Activated naive CD4-positive, alpha-beta T cell treated with anti-CD3 and anti-CD28 coated beads, Interleukin-2, amount 50 U/mL, for 16 hours (primary cell): ENCODE data around the gene TXNRD2.

Experiments
- DNase-seq: peaks from one replicate; pipeline ENCODE4 v3.0.0-alpha.2; 2020

TXNRD2 gene

DNA sequence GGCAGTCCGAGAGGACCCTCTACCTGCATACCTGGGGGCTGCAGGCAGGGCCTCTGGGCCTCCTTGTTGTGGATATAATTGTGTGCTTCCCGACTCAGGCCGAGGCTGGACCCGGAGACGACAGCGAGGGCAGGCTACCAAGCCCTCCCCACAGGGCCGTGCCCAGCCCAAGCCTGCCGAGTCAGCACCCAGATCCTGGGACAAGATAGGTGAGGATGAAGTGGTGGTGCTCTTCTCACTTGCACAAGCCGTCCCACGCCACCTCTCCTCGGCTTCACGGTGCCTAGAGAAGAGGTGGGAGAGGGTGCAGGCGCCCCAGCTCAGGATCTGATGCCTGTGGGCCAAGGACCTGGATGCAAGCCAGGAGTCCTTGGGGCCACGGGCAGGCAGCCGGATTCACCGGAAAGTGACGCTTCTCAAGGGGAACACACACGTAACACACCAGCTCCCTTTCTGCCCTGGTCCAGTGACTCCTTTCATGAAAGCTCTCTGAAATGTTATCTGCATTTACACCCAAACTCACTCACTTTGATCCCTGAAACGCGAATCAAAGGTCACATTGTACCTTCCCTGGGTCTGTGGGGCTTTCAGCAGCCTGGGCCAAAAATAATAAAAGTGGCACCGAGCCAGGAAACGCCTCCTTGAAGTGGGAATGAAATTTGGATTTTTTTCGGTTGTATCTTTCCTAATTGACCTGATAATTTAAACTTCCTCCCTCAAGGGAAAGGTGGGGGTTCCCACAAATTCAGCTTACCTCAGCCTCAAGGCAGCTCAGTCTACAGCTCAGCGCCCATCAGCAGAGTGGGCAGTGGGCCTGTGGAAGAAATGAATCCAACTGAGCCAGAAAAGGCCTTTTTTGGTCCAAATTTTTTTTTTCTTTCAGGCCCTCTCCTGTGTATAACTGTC, 85.9 kb downstream of the TXNRD2 start:
- DNase-seq = peak; percentile 54

DNA sequence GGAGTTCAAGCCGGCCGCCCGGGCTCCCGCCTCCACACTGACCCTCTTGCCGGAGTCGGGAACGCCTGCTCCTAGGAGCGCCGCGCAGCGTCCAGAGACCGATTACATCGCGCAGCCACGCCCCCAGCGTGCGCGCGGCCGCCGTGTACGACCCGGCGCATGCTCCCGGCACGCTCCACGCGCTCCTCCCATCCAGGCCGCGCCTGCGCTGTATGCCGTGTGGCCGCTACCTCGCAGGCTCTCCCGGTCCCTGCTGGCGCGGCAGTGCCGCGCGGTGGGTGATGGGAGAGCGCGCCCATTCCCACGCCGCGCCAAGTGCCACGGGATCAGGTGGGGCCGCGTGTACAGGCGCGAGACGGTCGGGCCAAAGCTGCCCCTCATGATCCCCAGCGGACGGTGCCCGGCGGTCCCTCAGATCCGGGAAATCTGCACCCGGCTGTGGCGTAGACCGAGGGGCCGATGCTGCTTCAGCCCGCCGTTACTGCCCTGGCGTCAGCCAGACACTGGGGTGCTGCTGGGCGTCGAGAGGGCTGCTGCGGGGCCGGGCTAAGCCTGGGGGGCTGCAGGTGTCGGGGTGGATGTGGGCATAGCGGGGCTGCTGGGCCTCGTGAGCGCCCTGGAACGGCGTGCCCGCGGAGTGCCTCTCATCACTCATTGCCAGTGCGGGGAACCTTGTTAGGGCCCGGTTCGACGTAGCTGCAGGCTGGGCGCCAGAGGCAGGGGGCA, 86.7 kb downstream of the TXNRD2 start, which contains the start of the genes GNB1L and RTL10:
GNB1L (minus strand) TSS at position 97 of the 726 bp plus-strand sequence. CDS start 33,519 bp downstream, outside the sequence.
RTL10 (minus strand) TSS at position 97 of the 726 bp plus-strand sequence. CDS start 2,613 bp downstream, outside the sequence.
- DNase-seq = peak; percentile 96

DNA sequence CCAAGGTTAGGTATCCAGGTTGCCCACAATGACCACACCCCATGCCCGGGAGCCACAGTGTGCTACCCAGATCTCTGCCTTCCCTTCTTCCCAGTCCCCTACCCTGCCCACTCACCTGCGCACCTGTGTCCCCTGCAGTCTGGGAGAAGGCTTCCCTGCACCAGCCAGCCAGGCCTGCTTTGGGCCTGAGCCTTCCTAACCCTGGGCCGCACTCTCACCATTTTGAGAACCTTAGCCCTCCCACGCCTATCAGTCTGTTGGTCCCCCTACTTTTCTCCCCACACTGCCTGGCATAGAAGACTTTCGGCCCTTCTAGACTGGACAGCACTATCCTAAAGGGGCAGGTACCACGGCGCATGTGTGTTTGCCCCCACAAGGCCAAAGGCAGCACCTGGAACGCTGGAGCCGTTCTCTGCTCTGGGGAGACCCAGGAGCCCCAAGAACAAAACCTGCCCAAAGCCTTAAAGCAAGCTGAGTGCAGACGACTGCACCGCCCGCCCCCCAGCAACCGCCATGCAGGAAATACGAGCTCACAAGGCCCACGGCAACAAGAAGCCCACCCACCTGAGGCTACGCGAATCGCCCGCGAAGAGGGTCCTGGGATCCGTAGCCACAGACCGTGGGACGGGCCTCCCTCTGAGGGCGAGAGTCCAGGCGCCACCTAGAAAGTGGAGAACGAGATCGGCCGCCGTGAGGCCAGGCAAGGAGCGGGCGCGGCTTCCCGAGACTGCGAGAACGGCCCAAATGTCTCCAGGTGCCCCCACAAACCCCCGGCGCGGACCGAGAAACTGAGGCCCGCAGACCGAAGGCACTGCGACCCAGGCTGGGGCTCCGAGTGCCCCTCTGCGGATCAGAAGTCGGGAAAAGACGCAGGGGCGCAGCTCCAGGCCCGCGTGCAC, 87.5 kb downstream of the TXNRD2 start:
- peak; percentile 34 for DNase-seq

DNA sequence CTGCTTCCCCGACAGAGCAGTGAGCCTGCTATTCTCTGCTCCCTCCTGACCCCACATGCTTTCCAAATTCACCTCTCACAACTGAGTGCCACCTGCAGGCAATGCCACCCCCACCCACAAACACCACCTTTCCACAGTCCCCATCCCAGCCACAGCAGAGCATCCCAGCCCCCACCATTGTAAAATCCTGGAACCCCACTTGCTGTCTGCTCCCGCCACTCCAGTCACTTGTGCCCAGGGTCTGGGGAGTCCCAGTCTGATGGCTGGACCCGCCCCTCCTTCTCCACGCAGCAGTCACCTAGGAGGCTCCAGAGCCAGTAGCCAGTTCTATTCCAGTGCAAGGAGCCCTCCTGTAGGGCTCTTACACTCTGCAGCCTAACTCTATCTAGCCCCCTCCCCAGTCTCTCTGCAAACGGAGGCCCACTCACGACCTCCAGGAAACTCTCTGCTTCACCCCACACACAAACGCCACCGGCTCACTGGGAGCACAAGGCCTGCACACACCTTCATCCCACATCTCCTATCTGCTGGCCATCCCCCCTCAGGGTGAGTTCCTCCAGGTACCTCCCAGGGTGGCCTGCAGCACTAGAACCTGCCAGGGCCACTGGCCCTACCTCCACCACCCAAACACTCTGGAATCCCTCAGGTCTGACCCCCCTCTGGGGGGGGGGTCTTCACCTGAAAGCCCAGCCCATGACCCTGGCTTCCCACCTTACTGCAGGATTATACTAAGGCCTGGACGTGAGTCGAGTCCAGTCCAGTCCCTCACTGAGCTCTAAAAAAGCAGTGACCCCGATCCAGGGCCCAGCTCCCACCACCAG, 88.3 kb downstream of the TXNRD2 start:
- DNase-seq = no peak

DNA sequence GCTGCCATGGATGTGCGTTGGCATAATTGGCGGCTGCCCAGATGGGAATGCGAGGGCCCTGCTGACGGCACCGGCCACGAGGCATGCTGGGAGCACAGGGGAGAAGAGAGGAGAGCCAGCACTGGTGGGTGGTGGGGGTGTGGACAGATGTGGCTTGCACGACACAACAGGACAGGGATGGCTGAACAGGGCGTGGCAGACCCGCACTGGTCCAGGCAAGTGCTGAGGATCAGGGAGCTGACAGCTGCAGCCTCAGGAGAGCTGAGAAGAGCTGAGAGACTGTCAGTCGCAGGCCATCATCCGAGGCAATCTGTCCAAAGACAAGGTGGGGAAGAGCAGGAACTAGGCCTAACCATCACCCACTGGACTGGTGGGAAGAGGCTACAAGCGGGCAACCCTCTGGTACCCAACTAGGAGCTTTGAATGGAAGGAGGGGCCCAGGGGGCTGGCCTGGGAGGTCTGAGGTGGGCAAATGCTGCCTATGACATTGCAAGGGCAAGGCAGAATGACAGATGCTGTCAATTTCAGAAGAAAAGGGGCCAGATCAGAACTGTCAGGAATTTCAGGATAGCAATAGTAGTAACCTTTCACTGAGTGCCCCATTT, 89.3 kb downstream of the TXNRD2 start:
- no peak for DNase-seq

DNA sequence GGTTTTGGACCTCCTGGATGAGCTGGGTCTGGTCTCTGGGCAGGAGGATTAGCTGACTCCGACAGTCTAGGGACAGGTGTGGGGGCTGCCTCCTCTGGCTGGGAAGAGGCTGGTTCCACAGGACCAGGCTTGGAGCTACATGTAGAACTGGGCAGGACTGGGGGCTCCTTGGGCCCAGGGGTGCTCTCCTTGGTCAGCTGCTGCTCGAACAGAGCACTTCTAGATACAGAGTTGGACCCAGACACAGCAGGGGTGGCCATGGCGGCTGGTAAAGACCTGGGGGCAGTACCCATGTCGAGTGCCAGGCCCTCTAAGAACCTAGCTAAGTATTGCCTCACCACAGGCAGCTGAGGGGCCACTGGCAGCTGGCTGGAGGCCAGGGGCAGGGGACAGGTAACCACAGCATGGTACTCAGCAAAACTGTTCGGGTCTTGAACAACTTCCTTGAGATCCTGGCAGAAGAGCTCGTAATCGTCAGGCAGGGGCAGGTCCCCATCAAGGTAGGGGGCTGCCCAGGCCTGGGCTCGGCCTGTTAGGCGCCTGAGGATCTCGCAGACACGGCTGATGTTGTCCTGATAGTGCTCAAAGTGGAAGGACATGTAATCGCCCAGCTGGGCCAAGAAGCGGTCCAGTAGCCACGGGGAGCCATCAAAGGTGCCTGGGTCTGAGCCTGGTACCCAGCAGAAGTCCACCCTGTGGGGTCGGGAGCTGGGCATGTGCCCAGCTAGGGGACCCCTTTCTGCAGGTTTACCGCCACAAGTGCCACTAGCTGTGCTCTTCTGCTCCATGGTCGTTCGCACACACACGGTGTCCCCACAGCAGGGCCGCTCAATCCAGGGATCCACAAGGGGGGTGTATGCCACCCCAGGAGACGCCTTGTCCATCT, 90.1 kb downstream of the TXNRD2 start:
- no peak for DNase-seq

DNA sequence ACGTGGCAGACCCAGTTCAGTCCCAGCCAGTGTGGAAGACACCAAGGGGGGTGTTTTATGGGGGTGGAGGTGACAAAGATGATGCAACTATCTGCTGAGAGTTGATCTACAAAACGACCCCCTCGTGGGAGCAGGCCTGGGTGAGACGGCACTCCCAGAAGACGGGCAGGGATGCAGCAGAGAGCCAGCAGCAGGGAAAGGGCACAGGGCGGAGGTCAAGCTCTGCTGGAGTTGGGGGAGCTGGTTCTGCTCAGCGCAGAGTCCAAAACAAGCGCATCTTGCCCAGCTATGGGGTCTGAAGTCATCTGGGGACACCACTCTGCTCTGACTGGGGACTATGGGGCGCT, 90.9 kb downstream of the TXNRD2 start:
- DNase-seq = no peak

DNA sequence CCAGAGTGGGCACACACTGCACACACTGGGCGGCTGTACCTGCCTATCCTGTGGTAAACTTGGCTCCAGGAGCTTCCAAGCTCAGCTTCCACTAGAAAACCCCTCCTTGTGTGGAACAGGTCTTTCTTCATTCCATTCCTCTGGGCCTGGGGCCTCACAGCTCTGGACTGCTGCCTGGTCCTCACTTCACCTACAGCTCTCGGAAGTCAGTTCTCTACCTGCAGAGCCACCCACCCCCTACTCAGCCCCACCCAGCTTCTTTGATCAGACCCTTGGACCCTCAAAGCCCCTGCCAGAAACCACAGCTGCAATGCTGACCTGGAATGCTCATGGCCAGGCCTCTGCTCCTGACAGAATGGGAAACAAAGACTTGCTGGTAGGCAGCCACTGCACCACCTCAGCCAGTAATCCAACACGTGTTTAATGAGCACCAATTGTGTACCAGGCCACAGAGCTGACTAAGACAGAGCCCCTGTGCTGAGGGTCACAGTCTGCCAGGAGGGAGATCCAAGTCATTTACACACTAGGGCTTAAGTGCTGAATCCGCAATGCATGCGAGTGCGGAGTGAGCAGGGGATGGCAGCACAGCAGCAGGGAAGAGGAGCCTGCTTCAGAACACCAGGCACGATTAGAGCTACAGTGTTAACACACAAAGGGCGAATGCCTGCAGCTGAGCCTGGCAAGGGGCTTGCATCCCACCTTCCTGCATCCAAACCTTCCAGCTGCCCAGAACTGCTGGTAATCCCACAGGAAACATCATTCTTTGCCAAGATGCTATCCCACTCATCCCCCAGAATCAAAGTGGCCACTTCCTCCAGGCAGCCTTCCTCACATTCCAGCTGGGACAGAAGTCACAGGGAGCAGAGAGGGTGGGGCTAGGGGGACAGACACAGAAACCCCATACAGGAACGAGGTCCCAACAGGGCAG, 91.5 kb downstream of the TXNRD2 start:
- DNase-seq = no peak

DNA sequence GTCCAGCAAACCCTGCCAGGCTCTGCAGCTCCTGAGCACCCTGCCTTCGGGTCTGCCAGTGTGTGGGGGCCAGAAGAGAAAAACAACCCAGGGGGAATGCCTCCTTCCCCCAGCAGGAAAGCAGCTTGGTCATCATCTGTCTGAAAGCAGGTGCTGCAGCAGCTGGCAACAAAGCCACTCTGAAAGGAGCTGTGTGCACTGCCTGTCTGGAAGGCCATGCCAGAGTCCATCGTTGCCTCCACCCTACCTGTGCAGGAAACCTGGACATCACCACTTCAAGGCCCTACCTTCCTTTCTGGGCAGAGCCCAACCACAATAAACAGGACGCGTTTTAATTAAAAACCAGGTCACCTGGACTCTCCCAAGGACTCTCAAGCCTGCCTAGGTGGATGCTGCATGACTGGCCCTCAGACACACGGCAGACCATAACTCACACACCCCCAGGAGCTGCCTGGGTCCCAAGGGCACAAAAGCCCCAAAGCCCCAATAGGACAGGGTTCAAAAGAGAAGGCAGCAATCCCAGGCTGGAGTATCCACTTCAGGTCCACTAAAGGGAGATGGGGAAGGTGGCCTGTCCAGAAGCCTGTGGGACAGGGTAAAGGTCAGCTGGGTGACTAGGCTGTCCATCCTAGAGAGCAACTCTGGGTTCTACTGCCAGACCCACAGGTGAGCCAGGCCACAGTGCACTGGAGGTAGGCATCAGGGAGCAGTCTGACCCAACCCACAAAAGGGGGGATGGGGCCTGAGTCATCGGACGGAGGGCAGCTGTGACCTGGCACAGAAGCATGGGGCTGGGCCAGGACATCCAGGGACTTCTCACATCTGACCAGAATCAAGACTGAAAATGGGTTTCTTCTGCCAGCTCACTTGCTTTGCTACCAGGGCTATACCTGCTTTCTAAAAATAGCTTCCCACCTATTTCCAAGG, 93.1 kb downstream of the TXNRD2 start:
- no peak for DNase-seq

DNA sequence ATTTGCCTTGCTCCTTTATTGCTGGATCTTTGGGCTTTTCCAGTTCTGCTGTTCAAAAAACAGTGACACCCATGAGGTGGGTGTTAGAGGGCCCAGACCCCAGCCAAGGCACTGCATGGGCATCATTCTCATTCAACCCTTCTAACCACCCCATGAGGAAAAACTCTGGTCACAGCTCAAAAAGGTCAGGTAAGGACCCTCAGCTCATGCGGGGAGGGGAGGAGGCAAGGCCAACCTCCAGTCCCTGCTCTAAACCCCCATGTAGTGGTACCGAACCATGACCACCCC, 94.3 kb downstream of the TXNRD2 start:
- DNase-seq = no peak

DNA sequence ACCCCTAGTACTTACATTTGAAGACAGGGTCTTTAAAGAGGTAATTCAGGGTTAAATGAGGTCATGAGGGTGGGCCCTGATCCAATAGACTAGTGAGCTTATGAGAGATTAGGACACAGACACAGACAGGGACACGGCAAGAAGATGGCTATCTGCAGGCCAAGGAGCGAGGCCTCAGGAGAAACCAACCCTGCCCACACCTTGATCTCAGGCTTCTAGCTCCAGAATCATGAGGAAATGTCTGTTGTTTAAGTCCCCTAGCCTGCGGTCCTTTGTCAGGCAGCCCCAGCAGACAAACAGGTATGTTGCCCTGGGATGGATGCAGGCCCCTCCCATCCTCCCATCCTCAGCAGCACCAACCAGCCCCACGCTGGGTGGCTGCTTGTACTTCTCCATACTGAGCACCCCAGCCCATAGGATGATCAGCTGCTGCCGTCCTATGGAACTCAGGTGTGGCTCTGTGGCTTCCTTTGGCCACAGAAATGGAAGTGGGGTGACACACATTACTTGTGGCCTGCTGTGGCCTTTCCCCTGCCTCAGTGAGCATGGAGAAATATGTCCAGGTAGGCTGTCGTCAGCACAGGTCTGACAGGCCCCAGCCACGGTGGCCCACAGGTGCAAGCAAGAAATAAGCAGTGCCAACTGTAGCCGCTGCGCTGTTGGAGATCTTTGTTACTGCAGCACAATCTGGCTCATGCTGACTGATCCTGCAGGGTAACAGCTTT, 94.8 kb downstream of the TXNRD2 start:
- DNase-seq = no peak

DNA sequence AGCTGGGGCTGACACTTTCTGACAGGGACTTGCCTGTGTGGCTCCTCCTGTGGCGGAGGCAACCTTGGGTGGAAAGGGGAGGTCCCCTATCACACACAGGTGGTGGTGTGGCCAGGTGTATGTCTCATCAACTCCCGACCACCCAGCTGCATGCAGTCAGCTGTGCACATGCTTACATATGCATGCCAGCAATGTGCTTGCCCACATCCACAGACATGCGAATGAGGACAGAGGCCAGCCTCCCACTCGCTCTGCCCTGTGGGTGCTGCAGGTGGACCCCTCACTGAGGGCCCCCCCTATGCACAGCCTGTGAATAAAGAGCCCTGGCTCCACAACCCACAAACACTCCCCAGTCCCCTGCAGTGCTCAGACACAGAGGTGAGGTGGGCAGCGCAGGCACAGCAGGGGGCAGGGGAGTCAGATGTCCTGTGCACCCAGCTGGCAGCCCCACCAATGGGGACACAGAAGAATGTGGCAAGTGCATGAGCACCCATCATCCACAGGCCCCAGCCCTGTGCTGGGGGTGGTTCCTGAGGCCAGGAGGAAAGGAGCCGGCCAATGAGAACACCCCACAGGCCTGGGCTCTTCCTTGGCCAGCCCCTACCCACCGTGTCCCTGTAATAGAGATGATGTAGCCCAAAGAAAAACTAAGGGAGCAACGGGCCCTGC, 96.4 kb downstream of the TXNRD2 start:
- no peak for DNase-seq

DNA sequence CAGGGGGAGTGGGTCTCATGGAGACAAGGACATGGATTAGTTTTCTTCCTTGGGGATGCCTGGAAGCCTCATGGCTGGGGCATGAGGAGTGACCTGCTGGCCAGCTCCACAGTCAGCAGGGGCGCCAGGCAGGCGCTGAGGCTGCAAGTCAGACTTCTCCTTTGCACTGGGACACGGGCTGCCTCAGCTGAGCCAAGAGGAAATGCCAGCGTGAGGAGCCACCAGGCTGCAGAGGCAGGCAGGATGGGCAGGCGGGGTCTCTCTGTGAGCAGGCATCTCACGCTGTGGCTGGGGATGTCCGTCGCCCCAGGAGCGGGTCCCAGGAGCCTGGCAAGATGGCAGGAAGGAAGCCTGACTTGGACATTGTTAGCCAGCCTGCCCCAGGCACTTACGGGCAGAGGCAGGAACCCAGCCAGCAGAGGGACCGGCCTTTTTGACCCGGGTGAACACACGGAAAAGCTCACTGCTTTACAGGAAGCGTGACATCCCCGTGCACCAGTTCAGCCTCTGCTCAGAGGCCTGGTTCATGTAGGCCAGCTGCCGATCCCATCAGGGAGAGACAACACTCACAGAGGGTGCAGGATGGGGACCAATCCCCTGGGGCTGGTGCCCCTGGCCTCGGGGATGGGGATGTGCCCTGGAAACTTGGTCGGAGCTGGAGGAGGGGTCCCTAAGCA, 97.1 kb downstream of the TXNRD2 start:
- no peak for DNase-seq

DNA sequence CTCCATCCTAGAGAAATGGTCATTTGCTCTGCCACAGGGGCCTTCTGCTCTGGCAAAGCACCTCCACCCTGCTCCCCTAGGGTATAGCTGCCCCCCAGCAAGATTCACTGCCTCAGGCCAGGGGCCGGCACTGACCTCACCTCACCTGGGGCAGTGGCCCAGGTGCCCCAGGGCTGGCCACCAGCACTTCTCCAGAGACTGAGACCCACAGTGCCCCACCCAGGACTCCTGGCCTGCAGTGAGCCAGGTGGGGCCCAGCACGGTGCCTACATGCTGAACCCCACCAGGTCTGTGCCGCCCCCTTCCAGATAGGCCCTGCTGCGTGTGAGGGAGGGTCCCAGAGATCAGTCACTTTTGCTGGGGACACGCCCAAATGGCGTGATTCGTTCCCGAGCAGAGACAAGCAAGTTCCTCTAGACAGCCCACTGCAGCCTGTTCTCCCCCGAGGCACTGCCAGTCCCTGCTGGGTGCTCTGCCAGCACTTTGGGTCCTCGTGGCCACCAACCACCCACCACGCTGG, 97.7 kb downstream of the TXNRD2 start:
- DNase-seq = no peak

DNA sequence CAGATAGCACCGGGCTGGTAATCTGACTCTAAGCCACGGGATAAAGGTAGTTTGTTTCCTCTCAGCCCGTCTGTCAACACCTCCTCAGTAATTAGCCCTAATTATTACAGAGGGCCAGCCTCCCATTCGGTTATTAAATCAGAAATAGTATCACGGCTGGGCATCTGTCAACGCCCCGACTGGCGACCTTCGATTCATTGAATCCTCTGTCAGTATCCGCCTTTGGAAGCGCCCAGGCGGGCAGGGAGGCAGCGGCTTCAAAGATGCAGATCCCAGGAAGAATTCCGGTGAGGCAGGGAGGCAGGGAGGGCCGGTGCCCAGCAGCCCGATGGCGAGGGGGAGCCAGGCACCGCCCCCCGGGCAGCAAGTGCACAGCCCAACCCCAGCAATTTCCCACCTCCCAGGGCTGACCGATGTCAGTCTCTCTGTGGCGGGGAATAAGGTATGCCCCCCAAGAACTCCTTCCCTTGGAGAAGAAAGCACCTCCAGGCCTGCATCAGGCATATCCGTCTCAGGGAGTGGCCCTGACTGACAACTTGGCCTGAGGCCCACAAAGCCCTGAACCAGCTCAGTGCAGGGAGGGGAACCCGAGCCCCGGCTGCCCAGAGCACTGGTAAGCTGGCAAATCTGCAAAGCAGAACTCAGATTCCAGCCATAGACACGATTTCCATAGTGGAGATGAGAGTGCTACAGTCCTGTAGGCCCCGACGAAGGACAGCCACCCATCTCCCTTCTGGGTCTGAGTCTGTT, 98.3 kb downstream of the TXNRD2 start:
- no peak for DNase-seq
